ENCODE measurements around the gene CECR2.

Gene CECR2

GRCh38 chr22:17566776-17567175 lies 197.5 kb downstream of the CECR2 start:
- DNase-seq (ENCODE audit: low spot score) (no peak), FAIRE-seq (no peak)

- FAIRE-seq (no peak), DNase-seq (ENCODE audit: low spot score) (no peak)
Observed at GRCh38 chr22:17569971-17570511, 200.8 kb downstream of the CECR2 start.

- FAIRE-seq (no peak), DNase-seq (ENCODE audit: low spot score) (no peak)
Observed at GRCh38 chr22:17570851-17571631, 201.8 kb downstream of the CECR2 start.

- DNase-seq (ENCODE audit: low spot score) (no peak), FAIRE-seq (no peak)
Observed at GRCh38 chr22:17575151-17575550, 205.9 kb downstream of the CECR2 start.

GRCh38 chr22:17575681-17576080 lies 206.4 kb downstream of the CECR2 start:
- no peak for FAIRE-seq
- DNase-seq (ENCODE audit: low spot score) = no peak

GRCh38 chr22:17576470-17576869 lies 207.2 kb downstream of the CECR2 start:
- FAIRE-seq (peak; percentile 64), DNase-seq (ENCODE audit: low spot score) (peak; percentile 74)

- DNase-seq (ENCODE audit: low spot score) (no peak), FAIRE-seq (no peak)
Observed at GRCh38 chr22:17578136-17578754, 209.0 kb downstream of the CECR2 start.

GRCh38 chr22:17579535-17579981 lies 210.3 kb downstream of the CECR2 start:
- FAIRE-seq = no peak
- DNase-seq (ENCODE audit: low spot score) = no peak

GRCh38 chr22:17580441-17581031 lies 211.3 kb downstream of the CECR2 start:
- FAIRE-seq (no peak), DNase-seq (ENCODE audit: low spot score) (no peak)

GRCh38 chr22:17581056-17581455 lies 211.8 kb downstream of the CECR2 start:
- no peak for DNase-seq (ENCODE audit: low spot score)
- no peak for FAIRE-seq

GRCh38 chr22:17581631-17582030 lies 212.4 kb downstream of the CECR2 start:
- DNase-seq (ENCODE audit: low spot score) (no peak), FAIRE-seq (no peak)

GRCh38 chr22:17583151-17583550 lies 213.9 kb downstream of the CECR2 start:
- DNase-seq (ENCODE audit: low spot score) (no peak), FAIRE-seq (no peak)

- DNase-seq (ENCODE audit: low spot score) = no peak
- no peak for FAIRE-seq
Observed at GRCh38 chr22:17586831-17587440, 217.7 kb downstream of the CECR2 start.

GRCh38 chr22:17587629-17588028 lies 218.4 kb downstream of the CECR2 start:
- DNase-seq (ENCODE audit: low spot score) (no peak), FAIRE-seq (no peak)

GRCh38 chr22:17588606-17589005 lies 219.3 kb downstream of the CECR2 start:
- no peak for DNase-seq (ENCODE audit: low spot score)

GRCh38 chr22:17589810-17590375 lies 220.6 kb downstream of the CECR2 start:
- DNase-seq (ENCODE audit: low spot score) (no peak), FAIRE-seq (no peak)

More at GRCh38 chr22:17588606-17589005, 219.3 kb downstream of the CECR2 start:
- FAIRE-seq = no peak

- no peak for FAIRE-seq
Observed at GRCh38 chr22:17590586-17590985, 221.3 kb downstream of the CECR2 start.

GRCh38 chr22:17592201-17592600 lies 222.9 kb downstream of the CECR2 start:
- FAIRE-seq = no peak
- DNase-seq (ENCODE audit: low spot score) = no peak

More at GRCh38 chr22:17590586-17590985, 221.3 kb downstream of the CECR2 start:
- DNase-seq (ENCODE audit: low spot score) = no peak

GRCh38 chr22:17596226-17596625 lies 227.0 kb downstream of the CECR2 start:
- FAIRE-seq (no peak), DNase-seq (ENCODE audit: low spot score) (no peak)

GRCh38 chr22:17597217-17597616 lies 228.0 kb downstream of the CECR2 start:
- FAIRE-seq (no peak), DNase-seq (ENCODE audit: low spot score) (no peak)

- DNase-seq (ENCODE audit: low spot score) (no peak), FAIRE-seq (no peak)
Observed at GRCh38 chr22:17598318-17598717, 229.1 kb downstream of the CECR2 start.
